ENCODE measurements around the gene PDE9A. TPM values are rescaled to one million over a fixed set of nuclear protein-coding genes. Genes with fewer than 3 reads are reported as not detected.
"Not testable (repeated sequence)": the region's sequence is repeated elsewhere in the genome, so short reads cannot be mapped to it uniquely, and the experiment has no call there.

PDE9A gene
- polyA plus RNA-seq, 3 donors: 36.1 to 39.0 (median 36.1) TPM

GRCh38 chr21:42784896-42785451 lies 131.6 kb downstream of the PDE9A start:
- DNase-seq (ENCODE audit: low read depth in 3 of 3, low spot score in 2 of 3): no peak

- DNase-seq (ENCODE audit: low read depth in 3 of 3, low spot score in 2 of 3): no peak
Observed at GRCh38 chr21:42785666-42786427, 132.4 kb downstream of the PDE9A start.

DNA sequence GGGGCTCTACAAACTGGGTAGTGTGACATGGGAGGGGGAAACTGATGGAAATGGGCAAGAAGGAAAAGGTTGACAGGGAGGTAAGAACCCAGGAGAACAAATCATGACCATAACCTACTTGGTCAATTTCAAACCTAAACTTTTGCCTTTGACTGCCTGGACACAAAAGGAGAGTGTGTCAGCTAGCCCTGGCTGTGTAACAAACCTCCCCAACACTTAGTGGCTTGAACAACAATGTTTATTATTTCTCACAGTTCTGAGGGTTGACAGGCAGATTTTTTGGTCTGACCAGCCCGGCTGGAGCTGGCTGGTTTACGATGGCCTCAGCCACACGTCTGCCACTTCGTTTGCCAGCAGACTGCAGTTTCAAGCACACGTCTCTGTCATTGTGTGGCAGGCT lies 133.5 kb downstream of the PDE9A start:
- no peak for DNase-seq (ENCODE audit: low read depth in 3 of 3, low spot score in 2 of 3)

DNA sequence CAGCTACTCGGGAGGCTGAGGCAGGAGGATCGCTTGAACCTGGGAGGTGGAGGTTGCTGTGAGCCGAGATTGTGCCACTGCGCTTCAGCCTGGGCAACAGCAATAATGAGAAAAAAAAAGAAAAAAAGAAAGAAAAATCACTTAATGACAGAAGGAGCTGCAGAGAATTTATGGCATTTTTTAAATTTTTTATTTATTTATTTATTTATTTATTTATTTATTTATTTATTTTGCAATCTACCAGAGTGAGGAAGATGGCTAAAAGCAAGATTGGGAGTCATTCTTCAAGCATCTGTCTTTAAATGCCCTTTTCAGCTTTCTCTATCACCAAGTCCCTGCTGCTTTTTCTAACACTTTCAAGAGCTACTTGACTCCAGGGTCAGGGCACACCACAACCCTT lies 134.2 kb downstream of the PDE9A start:
- DNase-seq (ENCODE audit: low read depth in 3 of 3, low spot score in 2 of 3): no peak

DNA sequence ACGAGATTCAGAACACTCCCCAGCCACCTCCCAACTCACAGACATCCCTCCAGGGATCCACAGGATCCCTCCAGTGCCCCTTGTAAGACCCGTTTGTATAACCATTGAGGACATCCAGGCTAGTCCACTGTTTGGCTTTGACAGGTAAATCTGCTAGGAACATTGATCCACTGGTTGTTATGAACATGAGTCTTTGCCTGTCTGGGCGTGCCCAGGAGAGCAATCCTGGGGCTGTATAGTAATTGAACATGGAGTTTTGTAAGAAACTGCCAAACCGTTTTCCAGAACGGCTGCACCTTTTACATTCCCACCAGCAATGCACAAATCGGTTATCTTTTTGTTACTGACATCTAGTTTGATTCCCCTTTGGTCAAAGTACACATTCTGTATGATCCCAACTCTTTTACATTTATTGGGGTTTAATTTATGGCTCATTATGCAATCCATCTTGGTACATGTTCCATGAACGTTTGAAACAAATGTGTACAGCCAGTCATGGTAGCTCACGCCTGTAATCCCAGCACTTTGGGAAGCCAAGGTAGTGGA lies 137.2 kb downstream of the PDE9A start:
- DNase-seq (ENCODE audit: low read depth in 3 of 3, low spot score in 2 of 3): no peak

DNA sequence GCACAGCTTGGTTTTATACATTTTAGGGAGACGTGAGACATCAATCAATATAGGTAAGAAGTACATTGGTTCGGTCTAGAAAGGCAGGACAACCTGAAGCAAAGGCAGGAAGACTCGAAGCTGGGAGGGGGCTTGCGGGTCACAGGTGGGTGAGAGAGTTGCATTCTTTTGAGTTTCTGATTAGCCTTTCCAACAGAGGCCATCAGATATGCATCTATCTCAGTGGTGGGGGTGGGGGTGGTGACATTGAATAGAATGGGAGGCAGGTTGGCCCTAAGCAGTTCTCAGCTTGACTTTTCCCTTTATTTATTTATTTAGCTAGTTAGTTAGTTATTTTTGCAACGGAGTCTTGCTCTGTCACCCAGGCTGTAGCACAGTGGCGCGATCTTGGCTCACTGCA lies 140.4 kb downstream of the PDE9A start:
- DNase-seq (ENCODE audit: low read depth in 3 of 3, low spot score in 2 of 3): no peak

GRCh38 chr21:42794551-42794950 lies 141.1 kb downstream of the PDE9A start:
- no peak for DNase-seq (ENCODE audit: low read depth in 3 of 3, low spot score in 2 of 3)

GRCh38 chr21:42796327-42797062 lies 143.1 kb downstream of the PDE9A start:
- DNase-seq (ENCODE audit: low read depth in 3 of 3, low spot score in 2 of 3): no peak

DNA sequence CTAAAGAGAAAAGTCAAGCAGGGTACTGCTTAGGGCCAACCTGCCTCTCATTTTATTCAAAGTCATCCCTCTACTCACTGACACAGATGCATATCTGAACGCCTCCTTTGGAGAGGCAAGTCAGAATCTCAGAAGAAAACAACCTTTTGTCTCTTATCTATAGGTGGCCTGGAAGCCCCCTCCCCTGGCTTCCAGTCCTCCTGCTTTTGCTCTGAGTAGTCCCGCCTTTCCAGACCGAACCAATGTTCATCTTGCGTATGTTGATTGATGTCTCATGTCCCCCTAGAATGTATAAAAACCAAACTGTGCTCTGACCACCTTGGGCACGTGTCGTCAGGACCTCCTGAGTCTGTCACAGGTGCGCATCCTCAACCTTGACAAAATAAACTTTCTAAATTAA lies 144.1 kb downstream of the PDE9A start:
- DNase-seq (ENCODE audit: low read depth in 3 of 3, low spot score in 2 of 3): no peak

- no peak for DNase-seq (ENCODE audit: low read depth in 3 of 3, low spot score in 2 of 3)
Observed at GRCh38 chr21:42798106-42798505, 144.7 kb downstream of the PDE9A start.

DNA sequence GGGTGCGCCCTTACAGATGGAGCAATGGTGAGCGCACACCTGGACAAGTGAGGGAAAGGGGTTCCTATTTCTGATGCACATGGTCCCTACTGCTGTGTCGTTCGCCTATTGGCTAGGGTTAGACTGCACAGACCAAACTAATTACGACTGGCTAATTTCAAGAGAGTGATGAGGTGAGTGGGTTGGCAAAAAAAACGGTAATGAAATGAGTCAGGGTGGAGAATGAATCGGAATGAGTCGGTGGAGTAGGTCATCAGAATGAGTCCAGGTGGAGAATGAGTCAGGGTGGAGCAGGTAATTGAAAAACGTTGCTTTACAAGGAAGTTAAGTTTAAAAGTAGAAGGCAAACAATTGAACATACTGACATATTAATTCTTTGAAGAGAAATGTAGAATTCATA lies 146.1 kb downstream of the PDE9A start:
- DNase-seq (ENCODE audit: low read depth in 3 of 3, low spot score in 2 of 3): no peak

DNA sequence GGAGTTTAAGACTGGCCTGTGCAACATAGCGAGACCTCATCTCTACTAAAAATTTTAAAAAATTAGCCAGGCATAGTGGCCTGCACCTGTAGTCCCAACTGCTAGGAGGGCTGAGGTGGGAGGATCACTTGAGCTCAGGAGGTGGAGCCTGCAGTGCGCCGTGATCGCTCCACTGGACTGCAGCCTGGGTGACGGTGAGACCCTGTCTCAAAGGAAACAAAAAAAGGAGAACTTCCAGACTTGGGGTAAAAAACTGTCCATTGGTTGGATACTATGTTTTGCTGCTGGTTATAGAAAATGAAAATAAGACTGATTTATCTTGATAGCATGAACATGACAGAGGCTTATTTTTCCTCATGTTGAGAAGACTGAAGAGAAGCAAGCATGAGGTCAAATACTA lies 146.5 kb downstream of the PDE9A start:
- no peak for DNase-seq (ENCODE audit: low read depth in 3 of 3, low spot score in 2 of 3)

DNA sequence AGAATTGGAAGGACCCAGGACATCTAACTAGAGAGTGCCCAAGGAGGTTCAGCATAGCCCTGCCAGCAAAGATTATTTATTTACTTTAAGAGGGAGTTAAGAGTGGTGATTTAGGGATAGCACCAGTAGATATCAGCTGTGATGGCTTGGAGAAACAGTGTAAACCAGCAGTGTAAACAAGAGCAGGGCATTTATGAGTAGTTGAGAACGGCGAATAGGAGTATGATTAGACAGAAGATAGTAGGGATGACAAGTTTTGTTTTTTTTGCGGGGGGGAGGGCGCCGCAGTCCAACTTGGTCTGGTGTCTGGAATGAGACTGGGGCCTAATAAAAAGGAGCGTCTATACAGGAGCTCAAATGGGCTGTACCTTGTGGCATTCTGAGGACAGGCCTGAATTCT lies 148.2 kb downstream of the PDE9A start:
- DNase-seq (ENCODE audit: low read depth in 3 of 3, low spot score in 2 of 3): not testable (repeated sequence)

GRCh38 chr21:42806509-42807140 lies 153.2 kb downstream of the PDE9A start:
- DNase-seq (ENCODE audit: low read depth in 3 of 3, low spot score in 2 of 3): no peak

DNA sequence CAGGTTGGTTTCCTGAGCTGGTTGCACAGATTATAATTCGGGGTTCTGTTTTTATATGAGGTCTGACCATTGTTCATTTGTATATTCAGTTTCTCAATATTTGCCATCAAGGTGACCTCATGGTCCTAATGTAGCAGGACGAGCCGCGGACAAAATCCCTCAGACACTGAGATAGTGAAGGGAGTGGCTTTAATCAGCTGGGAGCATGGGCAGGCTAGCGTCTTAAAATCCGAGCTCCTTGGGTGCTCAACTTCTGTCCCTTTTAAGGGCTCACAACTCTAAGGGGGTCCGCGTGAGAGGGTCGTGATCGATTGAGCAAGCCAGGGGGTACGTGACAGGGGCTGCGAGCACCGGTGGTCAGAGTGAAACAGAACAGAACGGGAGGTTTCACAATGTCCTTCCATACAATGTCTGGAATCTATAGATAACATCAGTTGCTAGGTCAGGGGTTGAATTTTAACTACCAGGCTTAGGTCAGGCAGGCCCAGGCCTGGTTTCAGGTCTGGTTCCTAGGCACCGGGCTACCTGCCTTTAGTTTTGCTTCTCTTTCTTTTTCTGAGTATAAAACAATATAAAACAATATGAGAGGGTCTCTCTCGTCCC lies 154.0 kb downstream of the PDE9A start:
- not testable (repeated sequence) for DNase-seq (ENCODE audit: low read depth in 3 of 3, low spot score in 2 of 3)

GRCh38 chr21:42807938-42808613 lies 154.7 kb downstream of the PDE9A start:
- no peak for DNase-seq (ENCODE audit: low read depth in 3 of 3, low spot score in 2 of 3)

GRCh38 chr21:42809171-42809570 lies 155.8 kb downstream of the PDE9A start:
- DNase-seq (ENCODE audit: low read depth in 3 of 3, low spot score in 2 of 3): no peak

DNA sequence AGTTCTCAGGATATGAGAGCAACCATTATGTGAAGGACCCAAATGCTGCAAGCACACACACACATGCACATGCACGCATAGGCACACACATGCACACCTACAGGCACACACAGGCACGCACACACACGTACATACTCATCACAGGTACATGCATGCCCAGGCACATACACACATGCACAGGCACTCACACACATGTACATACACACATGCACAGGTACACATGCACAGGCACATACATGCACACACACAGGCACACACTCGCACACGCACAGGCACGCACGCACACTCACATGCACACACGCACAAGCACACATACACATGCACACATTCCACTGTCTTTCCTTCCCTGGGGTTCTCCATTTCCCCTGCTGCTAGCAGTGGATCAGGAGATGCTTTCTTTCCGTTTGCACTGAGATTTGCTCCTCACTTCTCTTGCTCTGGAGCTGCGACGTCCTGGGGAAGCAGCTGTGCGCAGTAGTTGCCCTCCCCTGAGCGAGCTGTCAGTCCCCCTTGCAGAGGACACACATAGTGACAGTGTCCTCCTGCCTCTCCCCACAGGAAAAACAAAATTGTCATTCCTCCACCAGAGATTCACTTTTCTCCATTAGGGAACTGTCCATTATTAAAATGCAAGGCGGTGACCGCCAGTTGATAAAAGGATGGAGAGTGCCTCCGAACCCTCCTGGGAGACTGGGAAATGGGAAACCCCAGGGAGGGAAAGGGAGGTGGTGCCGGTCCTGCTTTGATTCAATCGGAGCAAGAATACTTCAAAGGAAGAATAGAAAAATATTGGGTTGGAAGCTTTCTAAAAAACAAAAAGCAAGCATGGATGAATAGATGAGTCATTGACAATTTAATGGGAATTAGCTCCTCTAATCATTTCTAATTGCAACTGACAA lies 156.4 kb downstream of the PDE9A start:
- no peak for DNase-seq (ENCODE audit: low read depth in 3 of 3, low spot score in 2 of 3)

- DNase-seq (ENCODE audit: low read depth in 3 of 3, low spot score in 2 of 3): no peak
Observed at GRCh38 chr21:42811960-42812359, 158.5 kb downstream of the PDE9A start.
